HG03442 (cell line): Measurements from ENCODE around the gene CDK16.
A peak's percentile ranks its signal among the peaks of the same experiment; 100 is the strongest.

Experiments used
- ATAC-seq: cut with Tn5 transposase; IDR thresholded peaks from one replicate; pipeline ENCODE4 v1.9.1; 2021; ENCODE audit warnings: mild to moderate bottlenecking, moderate library complexity; ENCODE audit not compliant: unreplicated experiment

The CDK16 gene

GRCh38 chrX:47206316-47206715 lies 12.2 kb upstream of the CDK16 start:
- ATAC-seq = no peak

GRCh38 chrX:47208108-47208507 lies 10.4 kb upstream of the CDK16 start:
- ATAC-seq = no peak

- ATAC-seq = no peak
Measured at GRCh38 chrX:47209508-47210238, 8.8 kb upstream of the CDK16 start.

GRCh38 chrX:47210661-47211425 lies 7.6 kb upstream of the CDK16 start:
- ATAC-seq = no peak

- no peak for ATAC-seq
Measured at GRCh38 chrX:47212381-47213293, 5.8 kb upstream of the CDK16 start.

- no peak for ATAC-seq
Measured at GRCh38 chrX:47214435-47215077, 3.9 kb upstream of the CDK16 start.

DNA sequence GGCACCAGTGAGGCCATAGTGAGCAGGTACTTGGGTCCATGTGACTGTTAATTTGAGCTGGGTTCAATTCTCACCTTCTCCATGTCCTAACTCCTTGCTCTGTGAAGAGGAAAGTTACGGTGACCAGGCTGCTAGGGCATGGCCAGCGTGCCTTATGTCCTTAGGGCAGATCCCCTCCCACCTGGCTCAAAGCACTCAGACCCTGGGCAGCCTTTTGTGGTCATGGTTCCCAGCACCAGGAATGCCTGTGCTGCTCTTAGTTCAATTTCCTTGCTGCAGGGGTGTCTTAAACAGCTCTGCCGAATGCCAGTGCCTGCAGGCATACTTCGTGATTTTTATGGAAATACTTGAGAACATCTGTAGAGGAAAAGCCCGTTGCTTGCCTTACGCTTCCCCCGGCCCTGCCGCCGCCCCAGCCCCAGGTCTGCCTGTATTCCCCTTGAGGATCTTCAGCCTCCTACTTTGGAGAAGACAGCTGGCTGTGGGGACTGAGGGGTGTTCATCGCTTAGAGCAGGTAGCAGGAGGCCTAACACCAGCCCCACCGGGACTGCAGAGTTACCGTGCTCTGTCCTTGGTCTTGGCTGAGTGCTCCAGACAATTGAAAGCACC lies 3.1 kb upstream of the CDK16 start:
- ATAC-seq = no peak

DNA sequence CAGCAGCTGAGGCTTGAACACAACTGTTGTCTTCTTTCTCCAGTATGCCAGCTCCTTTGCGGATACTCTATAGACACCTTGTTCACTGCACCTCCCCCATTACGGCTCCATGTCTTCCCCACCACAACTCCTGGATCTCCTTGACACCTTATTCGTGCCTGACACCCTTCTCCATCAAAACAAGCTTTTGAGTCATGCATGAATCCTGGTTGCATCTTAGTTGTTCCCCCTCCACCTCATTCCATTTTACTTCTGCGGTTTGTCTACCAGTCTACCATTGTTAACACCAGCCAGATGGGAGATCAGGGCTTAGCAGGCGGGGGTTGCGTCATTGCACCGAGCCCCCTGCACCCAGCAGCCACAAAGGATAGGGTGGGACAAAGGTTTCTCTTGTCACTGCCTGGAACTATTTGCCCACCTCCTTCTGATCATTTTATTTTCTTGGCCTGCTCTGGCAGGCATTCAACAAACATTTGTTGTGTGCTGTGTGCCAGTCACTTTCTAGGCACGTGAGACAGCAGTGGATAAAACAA lies 2.0 kb upstream of the CDK16 start:
- no peak for ATAC-seq

DNA sequence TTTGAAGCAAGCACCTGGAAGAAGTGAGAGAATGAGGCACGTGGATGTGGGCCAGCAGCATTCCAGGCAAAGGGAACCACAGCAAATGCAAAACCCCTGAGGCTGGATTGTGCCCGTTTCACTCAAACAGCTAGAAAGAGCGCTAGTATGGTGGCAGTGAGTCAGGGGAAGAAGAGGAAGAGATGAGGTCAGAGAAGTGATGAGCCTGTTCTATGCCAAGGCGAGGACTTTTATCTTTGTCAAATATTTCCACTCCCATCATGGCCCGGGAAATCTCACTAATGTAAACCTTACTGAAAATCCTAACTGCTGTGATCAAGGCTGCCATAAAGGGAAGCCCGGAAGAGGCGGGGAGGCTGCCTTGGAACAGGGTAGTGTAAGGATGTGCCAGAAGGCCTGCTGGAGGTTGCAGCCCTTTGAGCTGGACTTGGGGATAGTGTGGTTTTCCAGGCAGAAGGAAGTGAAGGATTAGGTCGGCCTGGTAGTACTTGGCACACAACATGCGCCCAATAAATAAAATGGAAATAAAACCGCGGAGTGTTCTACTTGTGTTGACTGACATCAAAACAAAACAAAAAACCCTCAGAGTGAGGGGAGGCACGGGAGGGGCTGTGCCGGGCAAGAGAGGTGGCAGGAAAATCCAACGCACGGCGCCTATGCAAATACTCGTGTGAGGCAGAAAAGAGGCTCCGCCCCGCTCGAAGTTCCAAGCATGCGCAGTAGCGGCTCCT lies 1.2 kb upstream of the CDK16 start:
- no peak for ATAC-seq

DNA sequence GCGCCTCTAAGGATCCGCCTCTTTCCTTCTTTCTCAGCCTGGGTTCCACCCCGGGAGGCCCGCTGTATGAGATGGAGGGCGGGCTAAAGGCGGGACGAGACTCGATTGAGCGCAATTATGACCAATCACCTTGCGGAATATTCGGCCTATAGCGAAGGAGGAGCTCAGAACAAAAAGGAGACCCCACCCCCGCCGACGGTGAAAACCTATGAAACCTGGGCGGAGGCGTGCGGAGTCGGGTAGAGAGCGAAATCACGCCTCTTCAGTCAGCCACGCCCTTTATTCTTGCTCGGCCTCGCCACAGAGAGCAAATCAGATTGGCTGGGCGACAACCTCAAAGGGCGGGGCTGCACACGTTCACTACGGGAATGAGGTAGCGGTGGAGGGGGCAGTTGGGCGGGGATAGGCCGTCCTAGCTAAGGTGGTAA lies 615 bp upstream of the CDK16 start:
- peak; percentile 90 for ATAC-seq

DNA sequence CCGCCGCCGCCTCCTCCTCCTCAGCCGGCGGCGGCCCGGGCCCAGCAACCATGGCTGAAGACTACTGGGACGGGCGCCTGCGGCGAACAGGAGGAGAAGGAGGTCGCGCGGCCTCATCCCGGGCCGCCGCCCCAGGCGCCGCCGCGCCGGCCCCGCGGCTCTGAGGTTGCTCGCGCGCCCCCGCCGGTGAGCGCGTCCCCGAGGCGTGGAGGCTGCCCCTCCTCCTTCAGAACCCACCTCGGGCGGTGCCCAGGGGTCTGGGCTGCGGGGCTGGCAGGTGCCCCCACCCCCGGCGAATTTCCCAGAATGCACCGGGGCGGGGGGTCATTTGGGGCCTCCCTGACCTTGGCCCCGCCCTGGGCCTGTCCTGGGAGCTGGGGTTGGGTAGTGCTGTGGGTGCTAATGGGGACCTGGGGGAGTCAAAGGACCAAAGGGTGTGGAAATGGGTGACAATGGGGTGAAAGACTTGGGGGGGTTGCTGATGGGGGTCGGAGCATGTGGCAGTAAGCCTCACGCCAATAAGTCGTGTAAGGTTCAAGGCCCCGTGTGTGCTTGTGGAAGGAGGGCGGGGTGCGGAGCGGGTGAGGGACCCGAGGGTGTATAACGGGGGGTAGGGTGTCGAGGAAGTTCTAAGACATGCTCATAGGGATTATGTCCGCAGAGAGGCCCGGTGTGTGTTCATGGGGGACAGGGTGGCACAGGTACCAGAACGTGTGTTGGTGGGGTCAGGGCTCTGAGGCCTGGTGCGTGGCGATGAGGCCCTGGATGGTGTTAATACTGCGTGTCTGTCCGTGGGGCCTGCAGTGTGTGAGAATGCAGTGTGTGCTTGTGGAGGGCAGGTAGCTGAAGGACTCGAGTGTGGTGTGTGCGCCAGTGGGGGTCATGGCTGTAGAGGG lies 687 bp downstream of the CDK16 start:
- no peak for ATAC-seq

GRCh38 chrX:47221756-47222155 lies 3.3 kb downstream of the CDK16 start:
- no peak for ATAC-seq

- ATAC-seq = no peak
Measured at GRCh38 chrX:47222751-47223350, 4.4 kb downstream of the CDK16 start.

GRCh38 chrX:47223476-47224250 lies 5.2 kb downstream of the CDK16 start:
- ATAC-seq = no peak

DNA sequence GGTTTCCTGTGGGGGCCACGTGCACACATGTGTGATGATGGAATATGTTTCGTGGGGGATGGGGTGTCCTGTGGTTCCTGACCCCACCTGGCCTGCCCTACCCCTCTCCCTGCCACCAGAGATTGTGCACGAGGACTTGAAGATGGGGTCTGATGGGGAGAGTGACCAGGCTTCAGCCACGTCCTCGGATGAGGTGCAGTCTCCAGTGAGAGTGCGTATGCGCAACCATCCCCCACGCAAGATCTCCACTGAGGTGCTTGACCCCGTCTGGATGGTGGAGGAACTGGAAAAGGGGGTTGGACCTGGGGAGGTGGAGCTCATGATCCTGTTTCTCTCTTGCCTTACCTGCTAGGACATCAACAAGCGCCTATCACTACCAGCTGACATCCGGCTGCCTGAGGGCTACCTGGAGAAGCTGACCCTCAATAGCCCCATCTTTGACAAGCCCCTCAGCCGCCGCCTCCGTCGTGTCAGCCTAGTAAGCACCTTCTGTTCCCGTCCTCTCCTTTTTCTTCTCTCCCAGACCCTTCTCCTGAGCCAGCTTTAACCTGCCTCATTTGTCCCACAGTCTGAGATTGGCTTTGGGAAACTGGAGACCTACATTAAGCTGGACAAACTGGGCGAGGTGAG lies 5.9 kb downstream of the CDK16 start:
- ATAC-seq = no peak

GRCh38 chrX:47224896-47225290 lies 6.4 kb downstream of the CDK16 start:
- no peak for ATAC-seq

- ATAC-seq = no peak
Measured at GRCh38 chrX:47226071-47226470, 7.6 kb downstream of the CDK16 start.
